Non-pigmented ciliary epithelial cell (primary cell): Measurements from ENCODE around the gene PEX6.
"Not testable (repeated sequence)": the region's sequence is repeated elsewhere in the genome, so short reads cannot be mapped to it uniquely, and the experiment has no call there.

Experiments
- DNase-seq: peaks from one replicate; pipeline ENCODE4 v3.0.0-alpha.2; 2010; ENCODE audit warnings: low read depth

The PEX6 gene

DNA sequence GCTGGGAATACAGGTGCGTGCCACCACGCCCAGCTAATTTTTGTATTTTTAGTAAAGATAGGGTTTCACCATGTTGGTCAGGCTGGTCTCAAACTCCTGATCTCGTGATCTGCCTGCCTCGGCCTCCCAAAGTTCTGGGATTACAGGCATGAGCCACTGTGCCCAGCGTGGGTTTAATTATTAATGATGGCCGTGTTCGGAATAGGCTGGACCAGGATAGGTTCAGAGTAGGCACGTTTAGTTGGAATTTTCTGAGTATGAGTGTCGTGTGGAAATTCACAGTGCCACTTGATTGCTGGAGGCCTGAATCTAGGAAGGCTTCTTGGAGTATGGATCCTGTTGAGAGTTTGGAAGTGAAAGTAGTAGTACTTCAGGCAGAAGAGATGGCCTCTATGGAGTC lies 19.2 kb upstream of the PEX6 start:
- not testable (repeated sequence) for DNase-seq

DNA sequence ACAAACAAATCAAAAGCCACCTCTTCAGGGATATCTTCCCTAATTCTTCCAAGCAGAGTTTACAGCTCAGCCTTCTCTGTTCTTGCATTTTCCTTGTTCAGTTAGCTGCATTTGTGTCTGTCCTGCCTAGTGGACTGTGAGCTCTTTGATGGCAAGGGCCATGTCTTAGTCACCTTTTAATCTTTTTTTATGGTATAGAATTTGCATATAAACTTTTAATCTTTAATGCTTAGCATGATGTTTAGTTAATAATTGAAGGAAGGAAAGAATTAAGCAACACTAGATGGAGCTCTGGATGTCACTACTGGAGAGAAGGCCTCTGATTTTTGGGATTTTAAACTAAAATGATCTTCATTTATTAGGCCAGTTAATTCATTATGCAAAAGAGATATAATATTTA lies 17.5 kb upstream of the PEX6 start:
- DNase-seq: no peak

DNA sequence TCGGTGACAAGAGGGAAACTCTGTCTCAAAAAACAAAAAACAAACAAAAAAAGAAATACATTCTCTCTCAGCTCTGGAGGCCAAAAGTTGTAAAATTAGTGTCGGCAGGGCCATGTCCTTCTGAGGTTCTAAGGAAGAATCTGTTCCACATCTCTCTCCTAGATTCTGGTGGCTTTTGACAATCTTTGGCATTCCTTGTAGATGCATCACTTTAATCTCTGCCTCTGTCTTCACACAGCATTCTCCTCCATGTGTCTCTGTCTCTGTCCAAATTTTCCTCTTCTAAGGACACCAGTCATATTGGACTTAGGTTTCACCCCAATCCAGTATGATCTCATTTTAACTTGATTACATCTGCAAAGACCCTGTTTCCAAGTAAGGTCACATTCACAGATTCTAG lies 14.5 kb upstream of the PEX6 start:
- no peak for DNase-seq

DNA sequence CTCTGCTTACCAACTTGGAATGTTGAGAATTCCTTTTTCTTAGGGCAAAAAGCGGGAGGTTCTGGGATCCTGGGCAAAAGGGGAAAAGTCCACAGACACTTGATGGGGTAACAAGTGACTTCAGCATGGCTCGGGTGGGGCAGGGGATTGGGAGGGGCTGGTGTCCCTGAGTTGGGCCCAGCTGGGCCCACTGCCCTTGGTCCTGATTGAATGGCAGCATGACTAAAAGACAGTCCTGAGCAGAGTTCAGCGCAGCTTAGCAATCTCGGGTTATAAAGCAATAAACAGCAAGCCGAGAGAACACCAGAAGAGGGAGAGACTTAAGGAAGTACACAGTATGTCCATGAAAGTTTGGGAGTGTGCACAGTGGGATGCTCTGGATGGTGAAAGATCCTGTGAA lies 10.9 kb upstream of the PEX6 start:
- no peak for DNase-seq

DNA sequence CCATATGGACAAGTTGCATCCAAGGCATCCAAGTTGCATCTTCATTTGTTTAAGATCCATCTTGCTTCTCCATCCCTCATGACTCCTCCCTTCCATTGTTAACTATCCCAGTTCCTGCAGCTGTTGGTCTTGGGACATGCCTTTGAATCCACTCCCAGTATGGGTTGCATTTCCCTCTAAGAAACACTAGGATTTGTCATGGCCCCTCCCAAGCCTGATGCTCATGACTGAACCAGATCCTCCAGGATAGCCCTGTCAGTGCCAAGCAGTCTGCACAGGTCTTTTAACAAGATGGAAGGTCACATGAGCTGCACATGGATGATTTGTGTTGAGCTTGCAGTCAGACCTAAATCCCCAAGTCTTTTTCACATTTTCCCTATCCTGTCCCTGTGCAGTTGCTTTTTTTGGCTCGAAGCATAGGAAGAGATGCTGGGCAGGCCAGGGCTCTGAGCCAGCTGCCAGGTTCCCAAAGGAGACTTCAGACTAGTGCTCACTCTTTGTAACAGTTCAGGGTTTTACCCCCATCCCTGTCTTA lies 9.6 kb upstream of the PEX6 start:
- DNase-seq: no peak

DNA sequence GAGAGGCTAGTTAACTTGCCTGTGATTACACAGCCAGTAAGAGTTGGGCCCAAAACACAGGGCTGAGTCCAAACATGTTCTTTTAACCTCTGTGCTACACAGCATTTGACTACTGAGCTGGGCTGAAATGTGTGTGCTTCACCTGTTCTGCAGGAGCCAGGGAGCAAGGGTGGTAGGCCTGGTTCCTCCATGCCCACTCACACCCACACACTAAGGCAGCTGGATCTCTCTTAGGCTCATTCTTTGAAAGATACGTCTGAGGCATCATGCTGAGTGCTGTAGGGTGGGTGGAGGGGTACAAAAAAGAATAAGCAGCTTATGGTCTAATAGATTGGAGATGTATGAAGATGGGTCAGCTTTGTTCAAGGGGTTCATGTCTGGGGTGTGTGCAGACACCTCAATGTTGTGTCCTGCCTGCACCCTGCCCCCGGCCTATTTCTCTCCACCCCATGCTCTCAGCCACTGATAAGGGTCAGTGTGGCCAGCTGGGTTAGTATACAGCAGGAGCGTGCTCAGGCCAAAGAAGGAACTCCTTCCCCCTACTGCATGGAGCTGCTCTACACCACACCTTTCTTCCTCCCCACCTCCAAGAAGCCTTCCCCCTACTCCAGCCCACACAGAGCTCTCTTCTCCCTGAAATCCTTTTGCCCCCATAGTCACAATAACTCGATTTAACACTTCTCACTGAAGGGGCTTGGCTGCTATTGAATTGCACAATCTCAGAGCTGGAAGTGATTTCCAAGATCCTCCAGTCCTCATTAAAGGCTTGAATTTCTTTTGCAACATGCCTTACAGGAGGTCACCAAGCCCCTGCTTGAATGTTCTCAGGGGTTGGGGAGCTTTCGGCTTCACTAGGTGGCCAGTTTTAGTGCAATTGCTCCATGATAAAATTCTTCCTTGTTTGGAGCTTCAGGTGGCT lies 8.8 kb upstream of the PEX6 start:
- DNase-seq: no peak

DNA sequence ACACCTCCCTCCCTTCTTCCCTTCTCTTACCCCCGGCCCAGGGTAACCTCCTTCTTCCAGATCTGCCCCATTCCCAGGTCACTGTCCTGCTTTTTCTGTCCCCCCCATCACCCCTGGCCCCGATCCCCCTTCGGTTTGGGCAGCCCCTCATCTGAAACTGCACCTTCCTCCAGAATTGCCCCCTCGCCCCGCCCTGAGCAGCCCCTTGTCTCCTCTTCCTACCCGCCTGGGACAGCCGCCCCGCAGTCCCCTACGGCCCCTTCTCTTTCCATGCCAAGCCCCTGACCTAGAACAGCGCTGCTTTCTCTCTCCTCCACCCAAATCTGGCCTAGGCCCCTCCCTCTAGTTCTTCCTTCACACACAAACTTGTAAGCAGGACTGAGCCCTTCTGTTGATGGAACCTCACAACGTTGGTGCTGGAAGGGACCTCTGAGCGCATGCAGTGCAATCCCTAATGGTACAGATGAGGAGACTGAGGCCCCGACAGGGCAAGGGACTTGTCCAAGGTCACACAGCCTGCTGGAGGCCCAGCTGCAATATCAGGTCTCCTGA lies 6.0 kb upstream of the PEX6 start:
- no peak for DNase-seq

DNA sequence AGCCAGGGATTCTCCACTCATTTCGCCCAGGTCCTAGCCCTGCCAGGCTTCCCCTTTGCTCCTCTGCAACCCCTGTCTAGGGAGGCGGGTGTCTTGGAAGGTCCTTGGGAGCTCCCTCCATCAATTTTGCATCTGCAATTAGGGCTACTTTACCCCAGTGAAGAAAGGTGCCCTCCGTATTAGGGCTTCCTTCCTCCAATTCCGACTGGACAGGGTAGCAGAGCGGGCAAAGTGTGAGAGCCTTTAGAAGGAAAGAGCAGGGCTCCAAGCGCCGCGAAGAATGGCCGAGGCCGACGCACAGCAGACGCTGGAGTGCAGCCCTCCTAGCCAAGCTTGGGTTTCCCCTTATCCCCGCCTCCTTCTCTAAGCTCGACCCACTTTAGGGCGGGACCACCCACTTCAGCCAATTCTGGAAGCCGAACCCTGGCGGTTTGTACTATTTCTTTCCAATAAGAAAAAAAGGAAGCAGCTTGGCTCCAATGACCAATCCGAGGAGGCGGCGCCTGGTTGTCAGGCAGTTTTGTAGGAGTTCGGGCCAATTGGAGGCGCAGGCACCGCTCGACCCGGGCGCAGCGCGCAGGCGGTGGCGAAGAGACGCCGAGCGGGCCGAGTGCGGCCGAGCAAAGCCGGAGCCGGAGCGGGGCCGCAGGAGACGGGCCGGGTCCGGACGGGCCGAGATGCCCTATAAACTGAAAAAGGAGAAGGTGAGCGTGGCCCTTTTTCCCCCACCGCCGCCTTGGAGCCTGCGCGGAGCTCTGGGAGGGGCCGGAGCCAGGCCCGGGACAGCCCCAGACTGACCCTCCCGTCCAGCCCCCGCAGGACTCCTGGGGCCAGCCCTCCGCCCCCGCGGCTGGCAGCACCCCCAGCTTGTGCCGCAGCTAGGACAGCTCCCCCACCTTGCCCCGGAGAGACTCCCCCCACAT lies 5.3 kb upstream of the PEX6 start, which contains the start of gene PPP2R5D:
Gene PPP2R5D (plus strand): TSS at position 570 of the 923 bp plus-strand sequence. CDS start 108 bp downstream, at position 678.
- DNase-seq: peak; percentile 96

DNA sequence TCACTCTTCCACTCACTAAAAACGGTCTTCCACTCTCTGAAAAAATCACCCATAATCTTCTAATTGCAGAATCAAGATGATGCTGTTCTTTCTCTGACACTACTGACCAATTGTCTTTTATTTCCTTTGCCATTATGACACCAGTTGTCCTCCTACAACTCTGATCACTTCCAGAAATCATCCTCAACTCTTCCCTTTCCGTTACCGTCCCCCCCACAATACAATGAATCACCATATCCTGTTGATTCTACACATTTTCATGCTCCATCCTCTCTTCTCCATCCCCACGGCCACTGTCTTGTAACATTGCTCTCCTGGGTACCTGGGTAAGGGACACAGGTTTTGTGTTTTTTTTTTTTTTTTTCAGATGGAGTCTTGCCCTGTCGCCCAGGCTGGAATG lies 2.9 kb upstream of the PEX6 start:
- DNase-seq: no peak

DNA sequence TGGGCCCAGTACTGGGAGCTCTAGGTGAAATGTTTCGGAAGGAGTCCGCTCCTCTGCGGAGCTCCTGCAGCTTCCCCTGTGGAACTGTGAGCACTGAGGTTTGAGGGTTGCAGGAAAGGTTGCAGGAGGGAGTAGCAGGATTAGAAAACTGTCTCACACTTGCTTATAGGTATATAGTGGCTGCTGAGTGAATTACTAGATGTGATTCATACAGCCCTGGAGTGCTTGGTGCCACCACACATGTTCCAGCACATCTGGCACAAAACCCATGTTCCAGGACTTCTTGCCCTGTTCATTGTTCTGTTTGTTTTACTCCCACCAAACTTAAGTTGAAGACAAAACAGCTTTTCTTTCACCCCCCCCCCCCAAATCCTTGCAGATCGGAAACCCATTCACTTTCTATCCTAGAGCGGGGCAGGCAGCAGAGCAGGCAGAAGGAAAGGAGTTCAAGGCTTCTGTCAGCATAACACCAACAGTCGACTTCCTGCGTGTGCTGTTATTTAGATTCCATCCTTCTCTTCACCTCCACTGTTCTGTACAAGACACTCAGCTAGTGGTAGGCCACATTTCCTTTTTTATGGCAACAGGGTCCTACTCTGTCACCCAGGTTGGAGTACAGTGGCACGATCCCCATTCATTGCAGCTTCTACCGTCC lies 669 bp upstream of the PEX6 start:
- DNase-seq: no peak

DNA sequence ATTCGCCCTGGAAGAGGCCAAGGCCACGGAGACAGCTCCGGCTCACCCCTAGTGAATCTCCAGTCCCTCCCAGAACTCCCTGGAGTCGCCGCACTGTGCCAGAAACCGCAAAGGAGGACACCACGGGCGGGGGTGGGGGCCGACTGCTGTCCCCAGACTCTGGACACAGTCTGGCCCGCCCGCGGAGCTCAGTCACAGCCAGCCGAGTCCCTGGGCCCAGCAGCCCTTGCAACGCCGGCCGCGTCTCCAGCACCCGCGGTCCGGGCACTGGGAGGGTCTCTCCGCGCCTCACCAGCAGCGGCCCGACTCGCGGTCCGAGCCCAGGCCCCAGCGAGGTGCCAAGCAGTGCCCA lies 518 bp downstream of the PEX6 start:
- no peak for DNase-seq

DNA sequence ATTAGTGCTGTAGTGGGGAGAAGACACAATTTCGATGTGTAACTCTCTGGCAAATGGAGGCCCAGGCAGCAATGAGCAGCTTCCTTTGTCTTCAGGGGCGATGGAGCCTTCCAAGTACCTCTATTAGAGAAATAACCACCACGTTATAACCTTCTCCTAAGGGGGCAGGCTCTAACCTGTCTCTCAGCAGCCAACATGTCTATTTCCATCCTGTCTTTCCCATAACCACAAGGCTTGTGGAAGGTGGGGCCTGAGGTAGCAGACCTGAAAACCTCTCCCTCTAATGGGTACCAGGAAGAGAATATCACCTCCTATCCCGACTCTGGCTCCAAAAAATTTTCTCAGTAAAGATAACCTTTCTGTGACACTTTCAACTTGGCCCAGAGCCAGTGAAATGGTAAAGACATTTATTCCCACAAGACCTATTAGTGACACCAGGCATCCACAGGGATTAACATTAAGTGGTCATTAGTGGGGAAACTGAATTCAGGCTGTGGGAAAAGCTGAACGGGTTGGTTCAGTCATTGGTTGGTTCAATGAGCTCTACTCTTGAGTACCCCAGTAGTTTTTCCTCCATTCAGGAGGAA lies 4.0 kb downstream of the PEX6 start:
- DNase-seq: no peak

DNA sequence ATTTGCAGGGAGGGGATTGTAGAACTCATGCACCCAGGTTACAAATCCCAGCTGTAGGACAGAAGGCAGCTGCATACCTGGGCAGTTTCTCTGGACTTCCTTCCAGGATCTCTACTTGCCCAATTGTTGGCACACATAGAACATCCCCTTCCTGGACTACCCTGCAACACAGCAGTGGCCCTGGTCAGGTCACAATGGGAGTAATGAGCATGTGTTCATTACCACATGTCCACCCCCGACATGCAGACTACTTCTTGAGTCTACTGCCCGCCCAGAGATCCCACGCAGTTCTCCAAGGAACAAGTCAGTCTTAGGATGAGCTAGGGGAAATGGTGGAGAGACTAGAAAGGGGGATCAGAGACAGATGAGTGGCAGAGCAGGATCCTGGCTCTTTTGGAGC lies 5.1 kb downstream of the PEX6 start:
- no peak for DNase-seq

DNA sequence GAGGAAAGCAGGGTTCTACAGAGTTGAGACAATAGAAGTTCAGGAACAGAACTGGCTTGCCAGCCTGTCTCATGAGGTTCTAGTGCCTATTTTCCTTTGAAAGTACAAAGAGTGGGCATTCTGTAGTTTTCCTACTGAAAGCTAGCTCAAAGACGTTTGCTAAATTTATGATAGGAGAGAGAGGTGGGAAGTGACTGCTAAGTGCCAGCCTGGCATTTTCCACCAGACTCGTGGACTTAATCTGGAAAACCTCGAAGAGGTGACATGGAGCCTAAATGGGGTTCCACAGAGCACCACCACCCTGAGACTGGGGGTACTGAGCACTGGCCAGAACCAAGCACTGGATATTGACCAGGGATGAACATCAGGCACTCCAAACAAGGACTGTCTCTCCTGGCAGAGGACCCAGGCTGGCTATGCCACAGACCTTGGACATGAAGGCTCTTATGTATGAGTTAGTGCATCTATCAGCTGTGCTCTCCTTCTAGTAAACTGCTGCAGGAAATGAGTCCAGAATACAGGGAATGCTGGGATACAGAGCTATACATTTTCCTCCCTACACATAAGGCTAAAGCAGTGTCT lies 7.1 kb downstream of the PEX6 start:
- no peak for DNase-seq

DNA sequence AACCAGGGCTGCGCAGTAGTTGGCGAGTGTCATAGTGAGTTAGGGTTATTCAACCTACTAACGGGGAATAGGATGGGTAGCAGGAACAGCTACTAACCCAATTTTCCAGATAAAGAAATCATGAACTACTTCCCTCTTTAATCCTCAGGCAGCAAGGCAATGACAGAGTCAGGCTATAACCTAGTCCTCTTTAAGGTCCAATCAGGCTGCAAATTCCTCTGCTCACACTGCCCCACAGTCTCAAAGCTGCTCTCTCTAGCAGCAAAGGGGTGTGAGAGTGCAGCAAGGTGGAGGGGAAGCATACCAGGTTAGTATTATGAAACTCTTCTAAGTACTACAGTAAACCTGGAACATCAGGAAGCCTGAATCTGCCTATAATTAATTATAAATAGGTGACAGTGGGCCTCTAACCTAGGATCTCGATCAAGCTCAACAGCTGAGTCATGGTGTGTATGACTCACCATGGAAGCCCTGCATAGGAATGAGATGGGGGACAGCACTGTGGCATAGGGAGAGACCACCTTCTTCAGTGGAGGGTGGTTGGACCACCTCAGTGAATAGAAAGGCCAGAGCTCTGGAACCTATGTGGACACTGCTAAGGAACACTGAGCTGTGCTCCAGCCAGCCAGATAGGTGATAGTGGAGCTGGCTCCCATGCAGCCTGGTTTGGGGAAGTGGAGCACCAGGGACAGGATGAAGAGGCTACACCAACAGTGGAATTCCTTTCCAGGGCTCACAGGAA lies 7.9 kb downstream of the PEX6 start:
- DNase-seq: no peak

DNA sequence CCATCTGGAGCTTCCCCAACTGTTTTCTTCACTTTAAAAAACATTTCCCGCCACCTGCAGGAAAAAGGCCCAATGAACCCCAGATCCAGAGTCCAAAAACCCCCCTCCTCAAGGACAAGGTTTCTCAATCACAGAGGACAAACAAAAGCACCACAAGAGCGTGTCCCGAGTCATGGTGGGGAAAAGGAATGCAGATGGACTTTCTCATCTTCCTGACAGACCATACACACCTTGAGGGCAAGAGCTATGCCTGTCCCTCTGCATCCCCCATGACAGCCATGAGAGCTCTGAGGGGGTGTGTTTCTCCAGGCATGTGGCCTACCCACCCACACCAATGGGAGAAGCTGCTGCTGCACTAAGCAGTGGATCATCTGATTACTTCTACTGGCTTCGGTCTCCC lies 9.0 kb downstream of the PEX6 start:
- DNase-seq: no peak

DNA sequence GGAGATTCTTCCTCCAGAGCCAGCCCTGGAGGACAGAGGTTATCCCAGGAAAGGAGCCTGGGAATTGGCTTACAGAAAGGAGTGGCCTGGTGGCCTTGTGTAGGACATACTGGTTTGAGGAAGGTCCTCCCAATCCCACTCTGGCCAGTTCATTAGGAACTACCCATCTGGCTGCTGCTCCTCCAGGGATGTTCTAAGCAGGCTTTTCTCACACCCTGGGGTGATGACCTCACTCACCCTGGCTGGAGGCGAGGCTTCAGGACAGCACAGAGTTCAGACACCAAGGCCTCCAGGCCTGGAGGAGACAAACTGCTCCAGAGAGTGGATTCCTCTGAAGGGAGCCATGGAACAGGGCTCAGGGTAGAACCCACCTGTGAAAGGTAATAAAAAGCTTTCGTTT lies 9.6 kb downstream of the PEX6 start:
- no peak for DNase-seq

DNA sequence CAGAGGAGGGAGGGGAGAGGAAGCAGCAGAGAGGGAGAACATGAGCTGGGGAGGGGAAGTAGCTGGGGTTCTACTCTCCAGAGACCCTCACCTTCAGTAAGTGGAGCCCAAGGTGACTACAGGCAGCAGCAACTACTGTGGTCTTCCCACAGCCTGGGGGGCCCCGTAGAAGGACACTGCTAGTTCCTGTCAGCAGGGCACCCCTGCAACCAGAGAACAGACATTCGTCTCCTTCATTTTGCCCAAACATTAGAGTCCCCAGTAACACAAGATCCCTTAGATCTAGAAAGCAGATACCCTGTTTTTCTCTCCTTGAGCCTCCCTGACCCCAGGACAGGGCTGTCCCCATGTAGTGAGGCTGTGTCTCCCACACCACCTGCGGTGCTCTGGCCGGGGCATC lies 10.2 kb downstream of the PEX6 start:
- no peak for DNase-seq

DNA sequence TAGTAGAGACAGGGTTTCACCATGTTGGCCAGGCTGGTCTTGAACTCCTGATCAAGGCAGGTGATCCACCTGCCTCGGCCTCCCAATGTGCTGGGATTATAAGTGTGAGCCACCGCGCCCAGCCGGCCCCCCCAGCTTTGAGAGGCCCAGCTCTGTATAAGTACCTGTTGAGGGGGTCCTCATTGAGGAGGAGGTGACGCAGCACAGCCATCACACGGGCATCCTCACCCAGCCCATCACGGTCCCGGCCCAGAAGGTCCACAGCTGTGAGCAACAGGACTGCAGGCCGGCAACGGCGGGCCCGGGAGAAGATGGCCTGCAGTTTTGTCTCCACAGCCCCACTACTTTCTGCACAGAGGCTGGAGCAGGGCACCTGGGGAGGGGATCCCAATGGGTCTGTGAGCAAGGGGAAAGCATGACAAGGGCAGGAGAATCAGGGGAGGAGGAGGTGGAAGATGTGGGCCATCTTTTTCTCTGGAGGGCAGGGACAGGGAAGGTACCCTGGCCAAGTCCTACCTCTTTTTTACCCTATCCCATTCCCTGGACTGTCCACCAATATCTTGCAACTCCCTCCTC lies 10.8 kb downstream of the PEX6 start:
- no peak for DNase-seq

DNA sequence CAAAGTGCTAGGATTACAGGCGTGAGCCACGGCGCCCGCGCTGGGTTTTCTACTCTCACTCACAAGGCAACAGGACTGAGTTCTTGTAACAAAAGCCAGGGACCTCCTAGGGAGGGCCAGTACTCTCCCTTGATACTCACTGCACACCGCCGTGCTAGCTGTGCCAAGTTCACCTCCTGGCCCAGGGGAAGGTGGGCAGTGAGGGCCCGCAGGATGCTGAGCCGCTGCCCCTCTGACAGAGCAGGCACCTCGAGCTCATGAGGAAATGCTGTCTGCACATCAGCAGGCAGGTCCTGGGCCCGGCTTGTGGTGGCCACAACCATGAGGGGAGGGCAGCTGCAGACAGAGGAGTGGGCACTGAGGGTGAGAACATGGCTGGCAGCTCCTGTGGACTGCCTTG lies 11.8 kb downstream of the PEX6 start:
- DNase-seq: no peak
